Measurements from ENCODE around the gene MAP1LC3B2.

DNA sequence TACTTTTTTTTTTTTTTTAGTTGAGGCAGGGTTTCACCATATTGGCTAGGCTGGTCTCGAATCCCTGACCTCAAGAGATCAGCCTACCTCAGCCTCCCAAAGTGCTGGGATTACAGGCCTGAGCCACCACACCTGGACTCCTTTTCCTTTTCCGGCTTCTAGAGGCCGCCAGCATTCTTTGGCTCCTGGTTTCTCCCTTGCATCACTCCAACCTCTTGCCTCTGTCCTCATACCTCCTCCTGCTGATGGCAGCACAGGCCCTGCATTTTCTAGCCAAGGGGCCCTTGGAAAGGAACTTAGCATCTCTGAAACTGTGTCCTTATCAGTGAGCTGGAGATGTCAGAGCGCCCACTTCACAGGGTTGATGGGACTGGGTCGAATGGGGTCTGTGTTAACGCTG is 53.3 kb downstream of the MAP1LC3B2 start:
- TF ChIP-seq, protein P1, sequence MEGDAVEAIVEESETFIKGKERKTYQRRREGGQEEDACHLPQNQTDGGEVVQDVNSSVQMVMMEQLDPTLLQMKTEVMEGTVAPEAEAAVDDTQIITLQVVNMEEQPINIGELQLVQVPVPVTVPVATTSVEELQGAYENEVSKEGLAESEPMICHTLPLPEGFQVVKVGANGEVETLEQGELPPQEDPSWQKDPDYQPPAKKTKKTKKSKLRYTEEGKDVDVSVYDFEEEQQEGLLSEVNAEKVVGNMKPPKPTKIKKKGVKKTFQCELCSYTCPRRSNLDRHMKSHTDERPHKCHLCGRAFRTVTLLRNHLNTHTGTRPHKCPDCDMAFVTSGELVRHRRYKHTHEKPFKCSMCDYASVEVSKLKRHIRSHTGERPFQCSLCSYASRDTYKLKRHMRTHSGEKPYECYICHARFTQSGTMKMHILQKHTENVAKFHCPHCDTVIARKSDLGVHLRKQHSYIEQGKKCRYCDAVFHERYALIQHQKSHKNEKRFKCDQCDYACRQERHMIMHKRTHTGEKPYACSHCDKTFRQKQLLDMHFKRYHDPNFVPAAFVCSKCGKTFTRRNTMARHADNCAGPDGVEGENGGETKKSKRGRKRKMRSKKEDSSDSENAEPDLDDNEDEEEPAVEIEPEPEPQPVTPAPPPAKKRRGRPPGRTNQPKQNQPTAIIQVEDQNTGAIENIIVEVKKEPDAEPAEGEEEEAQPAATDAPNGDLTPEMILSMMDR (IDR thresholded peaks at IDR 0.05) = no peak
- TF ChIP-seq POLR2A (IDR thresholded peaks at IDR 0.05) = no peak
